ENCODE data around the gene MORC1. TPM values are rescaled to one million over a fixed set of nuclear protein-coding genes. Genes with fewer than 3 reads are reported as not detected.

Gene MORC1, protein sequence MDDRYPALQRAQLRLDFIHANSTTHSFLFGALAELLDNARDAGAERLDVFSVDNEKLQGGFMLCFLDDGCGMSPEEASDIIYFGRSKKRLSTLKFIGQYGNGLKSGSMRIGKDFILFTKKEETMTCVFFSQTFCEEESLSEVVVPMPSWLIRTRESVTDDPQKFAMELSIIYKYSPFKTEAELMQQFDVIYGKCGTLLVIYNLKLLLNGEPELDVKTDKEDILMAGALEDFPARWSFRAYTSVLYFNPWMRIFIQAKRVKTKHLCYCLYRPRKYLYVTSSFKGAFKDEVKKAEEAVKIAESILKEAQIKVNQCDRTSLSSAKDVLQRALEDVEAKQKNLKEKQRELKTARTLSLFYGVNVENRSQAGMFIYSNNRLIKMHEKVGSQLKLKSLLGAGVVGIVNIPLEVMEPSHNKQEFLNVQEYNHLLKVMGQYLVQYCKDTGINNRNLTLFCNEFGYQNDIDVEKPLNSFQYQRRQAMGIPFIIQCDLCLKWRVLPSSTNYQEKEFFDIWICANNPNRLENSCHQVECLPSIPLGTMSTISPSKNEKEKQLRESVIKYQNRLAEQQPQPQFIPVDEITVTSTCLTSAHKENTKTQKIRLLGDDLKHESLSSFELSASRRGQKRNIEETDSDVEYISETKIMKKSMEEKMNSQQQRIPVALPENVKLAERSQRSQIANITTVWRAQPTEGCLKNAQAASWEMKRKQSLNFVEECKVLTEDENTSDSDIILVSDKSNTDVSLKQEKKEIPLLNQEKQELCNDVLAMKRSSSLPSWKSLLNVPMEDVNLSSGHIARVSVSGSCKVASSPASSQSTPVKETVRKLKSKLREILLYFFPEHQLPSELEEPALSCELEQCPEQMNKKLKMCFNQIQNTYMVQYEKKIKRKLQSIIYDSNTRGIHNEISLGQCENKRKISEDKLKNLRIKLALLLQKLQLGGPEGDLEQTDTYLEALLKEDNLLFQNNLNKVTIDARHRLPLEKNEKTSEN
- not detected in 2 replicates for total RNA-seq (2012; rRNA removed)

DNA sequence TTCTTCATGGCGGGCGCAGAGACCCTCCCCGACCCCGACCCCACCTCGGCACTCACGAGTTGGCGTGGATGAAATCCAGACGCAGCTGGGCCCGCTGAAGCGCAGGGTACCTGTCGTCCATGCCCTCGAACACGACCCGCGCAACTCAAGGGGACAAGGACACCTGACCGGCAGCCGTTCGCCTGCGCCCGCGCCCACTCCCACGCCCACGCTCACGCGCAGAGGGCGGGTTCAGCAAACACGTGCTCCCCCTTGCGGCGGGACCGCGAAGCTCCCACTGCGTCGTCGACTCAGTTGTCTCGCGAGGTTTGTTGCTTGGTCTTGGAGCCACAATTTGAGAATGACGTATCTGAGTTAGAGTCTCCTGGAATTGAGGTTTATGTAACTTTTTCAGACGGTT, at the start of gene MORC1:
TSS of gene MORC1 (minus strand) at position 196 of the 400 bp plus-strand sequence. CDS start at position 121, 75 bp downstream.
- H3K9me3 ChIP-seq (replicated peaks; ENCODE audit: low read length): no peaks in the 10 kb centered on the region
- no peak within 1 kb of the TSS for H3K9ac ChIP-seq (ENCODE audit: low read depth, low read length)
- no peaks in the 10 kb centered on the region for H3K27me3 ChIP-seq (ENCODE audit: control insufficient read depth, insufficient read depth, low read length)
- H3K36me3 ChIP-seq (ENCODE audit: insufficient read depth, low read length): no peaks in the 10 kb centered on the region
- H3K4me2 ChIP-seq (ENCODE audit: low read length): no peak within 1 kb of the TSS
- H3K4me3 ChIP-seq (ENCODE audit: low read length): no peak within 1 kb of the TSS
- no peaks in the 10 kb centered on the region for H3K4me1 ChIP-seq (ENCODE audit: control insufficient read depth, insufficient read depth, low read length)

DNA sequence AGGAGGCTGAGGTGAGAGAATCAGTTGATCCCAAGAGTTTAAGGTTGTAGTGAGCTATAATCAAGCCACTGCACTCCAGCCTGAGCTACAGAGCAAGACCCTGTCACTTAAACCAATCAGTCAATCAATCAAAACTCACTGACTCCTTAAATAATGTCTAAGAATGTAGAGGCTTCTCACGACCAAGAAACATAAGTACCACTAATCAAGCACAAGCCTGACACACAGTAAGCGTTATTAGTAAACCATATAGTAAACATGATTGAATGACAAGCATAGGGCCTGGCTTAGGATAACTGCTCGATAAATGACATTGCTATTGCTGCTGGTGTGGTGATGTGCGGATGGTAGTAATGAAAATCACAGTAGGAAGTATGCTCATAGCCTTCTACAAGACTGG, 48.0 kb upstream of the MORC1 start:
- Histone ChIP-seq H3K4me3 (ENCODE audit: low read length) (no peak overlapping the region), H3K4me2 (ENCODE audit: low read length) (no peak overlapping the region), H3K9ac (ENCODE audit: low read depth, low read length) (no peak overlapping the region), H3K36me3 (ENCODE audit: insufficient read depth, low read length) (no peaks in the 10 kb centered on the region), H3K4me1 (ENCODE audit: control insufficient read depth, insufficient read depth, low read length) (no peaks in the 10 kb centered on the region), H3K27me3 (ENCODE audit: control insufficient read depth, insufficient read depth, low read length) (no peaks in the 10 kb centered on the region), H3K9me3 (replicated peaks; ENCODE audit: low read length) (no peaks in the 10 kb centered on the region)

GRCh38 chr3:109161487-109162123, 43.7 kb upstream of the MORC1 start:
- H3K4me1 ChIP-seq (ENCODE audit: control insufficient read depth, insufficient read depth, low read length): no peaks in the 10 kb centered on the region
- no peaks in the 10 kb centered on the region for H3K9me3 ChIP-seq (replicated peaks; ENCODE audit: low read length)
- H3K4me2 ChIP-seq (ENCODE audit: low read length): no peak overlapping the region
- H3K36me3 ChIP-seq (ENCODE audit: insufficient read depth, low read length): no peaks in the 10 kb centered on the region
- H3K27me3 ChIP-seq (ENCODE audit: control insufficient read depth, insufficient read depth, low read length): no peaks in the 10 kb centered on the region
- no peak overlapping the region for H3K9ac ChIP-seq (ENCODE audit: low read depth, low read length)
- H3K4me3 ChIP-seq (ENCODE audit: low read length): no peak overlapping the region

GRCh38 chr3:109155828-109156227, 37.9 kb upstream of the MORC1 start:
- no peak overlapping the region for H3K4me2 ChIP-seq (ENCODE audit: low read length)
- no peaks in the 10 kb centered on the region for H3K9me3 ChIP-seq (replicated peaks; ENCODE audit: low read length)
- H3K9ac ChIP-seq (ENCODE audit: low read depth, low read length): no peak overlapping the region
- H3K4me1 ChIP-seq (ENCODE audit: control insufficient read depth, insufficient read depth, low read length): no peaks in the 10 kb centered on the region
- H3K36me3 ChIP-seq (ENCODE audit: insufficient read depth, low read length): no peaks in the 10 kb centered on the region
- no peak overlapping the region for H3K4me3 ChIP-seq (ENCODE audit: low read length)
- H3K27me3 ChIP-seq (ENCODE audit: control insufficient read depth, insufficient read depth, low read length): no peaks in the 10 kb centered on the region

- H3K9ac ChIP-seq (ENCODE audit: low read depth, low read length): no peak overlapping the region
- H3K27me3 ChIP-seq (ENCODE audit: control insufficient read depth, insufficient read depth, low read length): no peaks in the 10 kb centered on the region
- H3K4me1 ChIP-seq (ENCODE audit: control insufficient read depth, insufficient read depth, low read length): no peaks in the 10 kb centered on the region
- no peak overlapping the region for H3K4me2 ChIP-seq (ENCODE audit: low read length)
- H3K4me3 ChIP-seq (ENCODE audit: low read length): no peak overlapping the region
- H3K9me3 ChIP-seq (replicated peaks; ENCODE audit: low read length): no peaks in the 10 kb centered on the region
- no peaks in the 10 kb centered on the region for H3K36me3 ChIP-seq (ENCODE audit: insufficient read depth, low read length)
These were observed 37.0 kb upstream of the MORC1 start for GRCh38 chr3:109154979-109155378.

DNA sequence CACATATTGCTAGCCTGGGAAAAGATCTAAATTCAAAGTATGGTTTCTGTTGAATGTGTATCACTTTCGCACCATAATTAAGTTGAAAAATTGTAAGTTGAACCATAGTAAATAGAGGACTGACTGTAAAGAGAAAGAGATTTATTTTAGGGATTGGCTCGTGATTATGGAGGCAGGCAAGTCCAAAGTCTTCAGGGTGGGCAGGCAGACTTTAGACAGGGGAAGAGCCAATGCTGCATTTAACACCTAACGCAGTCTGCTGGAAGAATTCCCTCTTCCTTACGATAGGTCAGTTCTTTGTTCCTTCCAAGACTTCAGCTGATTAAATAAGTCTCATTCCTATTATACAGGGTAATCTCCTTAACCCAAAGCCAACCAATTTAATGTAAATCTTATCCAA, 34.4 kb upstream of the MORC1 start:
- Histone ChIP-seq H3K4me3 (ENCODE audit: low read length) (no peak overlapping the region), H3K27me3 (ENCODE audit: control insufficient read depth, insufficient read depth, low read length) (no peaks in the 10 kb centered on the region), H3K36me3 (ENCODE audit: insufficient read depth, low read length) (no peaks in the 10 kb centered on the region)

GRCh38 chr3:109149078-109149477, 31.1 kb upstream of the MORC1 start:
- Histone ChIP-seq H3K4me3 (ENCODE audit: low read length) (no peak overlapping the region), H3K4me2 (ENCODE audit: low read length) (no peak overlapping the region), H3K27me3 (ENCODE audit: control insufficient read depth, insufficient read depth, low read length) (no peaks in the 10 kb centered on the region), H3K9me3 (replicated peaks; ENCODE audit: low read length) (no peaks in the 10 kb centered on the region), H3K36me3 (ENCODE audit: insufficient read depth, low read length) (no peaks in the 10 kb centered on the region), H3K4me1 (ENCODE audit: control insufficient read depth, insufficient read depth, low read length) (no peaks in the 10 kb centered on the region), H3K9ac (ENCODE audit: low read depth, low read length) (no peak overlapping the region)

More for the DNA sequence above, 34.4 kb upstream of the MORC1 start:
- Histone ChIP-seq H3K9ac (ENCODE audit: low read depth, low read length) (no peak overlapping the region), H3K9me3 (replicated peaks; ENCODE audit: low read length) (no peaks in the 10 kb centered on the region), H3K4me2 (ENCODE audit: low read length) (no peak overlapping the region), H3K4me1 (ENCODE audit: control insufficient read depth, insufficient read depth, low read length) (no peaks in the 10 kb centered on the region)

GRCh38 chr3:109143646-109144045, 25.7 kb upstream of the MORC1 start:
- no peaks in the 10 kb centered on the region for H3K27me3 ChIP-seq (ENCODE audit: control insufficient read depth, insufficient read depth, low read length)
- no peak overlapping the region for H3K4me3 ChIP-seq (ENCODE audit: low read length)
- no peaks in the 10 kb centered on the region for H3K4me1 ChIP-seq (ENCODE audit: control insufficient read depth, insufficient read depth, low read length)
- no peak overlapping the region for H3K4me2 ChIP-seq (ENCODE audit: low read length)
- no peak overlapping the region for H3K9ac ChIP-seq (ENCODE audit: low read depth, low read length)
- H3K36me3 ChIP-seq (ENCODE audit: insufficient read depth, low read length): no peaks in the 10 kb centered on the region
- H3K9me3 ChIP-seq (replicated peaks; ENCODE audit: low read length): peaks cover 3% of the 10 kb centered on the region

DNA sequence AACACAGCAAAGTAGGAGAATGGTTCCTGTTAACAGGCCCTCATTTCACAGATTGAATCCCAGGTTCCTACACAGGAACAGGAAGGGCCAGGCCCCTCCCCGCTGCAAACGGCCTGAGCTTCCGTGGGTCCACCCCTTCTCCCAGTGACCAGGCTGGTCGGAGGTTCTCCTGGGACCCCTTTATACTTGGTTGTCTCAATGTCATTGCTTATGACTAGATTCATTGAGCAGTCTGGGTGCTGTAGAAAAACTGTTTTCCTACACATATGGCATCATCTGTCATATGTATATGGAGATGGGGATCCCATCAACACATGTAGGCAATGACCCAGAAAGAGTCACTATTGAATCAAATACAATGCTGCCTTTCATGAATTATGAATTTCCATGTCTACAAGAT, 22.4 kb upstream of the MORC1 start:
- H3K27me3 ChIP-seq (ENCODE audit: control insufficient read depth, insufficient read depth, low read length): no peaks in the 10 kb centered on the region
- no peak overlapping the region for H3K4me2 ChIP-seq (ENCODE audit: low read length)
- no peaks in the 10 kb centered on the region for H3K4me1 ChIP-seq (ENCODE audit: control insufficient read depth, insufficient read depth, low read length)
- no peaks in the 10 kb centered on the region for H3K36me3 ChIP-seq (ENCODE audit: insufficient read depth, low read length)
- H3K9ac ChIP-seq (ENCODE audit: low read depth, low read length): no peak overlapping the region
- H3K4me3 ChIP-seq (ENCODE audit: low read length): no peak overlapping the region
- peaks cover 3% of the 10 kb centered on the region for H3K9me3 ChIP-seq (replicated peaks; ENCODE audit: low read length)

GRCh38 chr3:109137761-109138160, 19.8 kb upstream of the MORC1 start:
- Histone ChIP-seq H3K4me3 (ENCODE audit: low read length) (no peak overlapping the region), H3K27me3 (ENCODE audit: control insufficient read depth, insufficient read depth, low read length) (no peaks in the 10 kb centered on the region), H3K9ac (ENCODE audit: low read depth, low read length) (no peak overlapping the region), H3K4me1 (ENCODE audit: control insufficient read depth, insufficient read depth, low read length) (no peaks in the 10 kb centered on the region), H3K9me3 (replicated peaks; ENCODE audit: low read length) (peaks cover 3% of the 10 kb centered on the region), H3K4me2 (ENCODE audit: low read length) (no peak overlapping the region), H3K36me3 (ENCODE audit: insufficient read depth, low read length) (no peaks in the 10 kb centered on the region)

DNA sequence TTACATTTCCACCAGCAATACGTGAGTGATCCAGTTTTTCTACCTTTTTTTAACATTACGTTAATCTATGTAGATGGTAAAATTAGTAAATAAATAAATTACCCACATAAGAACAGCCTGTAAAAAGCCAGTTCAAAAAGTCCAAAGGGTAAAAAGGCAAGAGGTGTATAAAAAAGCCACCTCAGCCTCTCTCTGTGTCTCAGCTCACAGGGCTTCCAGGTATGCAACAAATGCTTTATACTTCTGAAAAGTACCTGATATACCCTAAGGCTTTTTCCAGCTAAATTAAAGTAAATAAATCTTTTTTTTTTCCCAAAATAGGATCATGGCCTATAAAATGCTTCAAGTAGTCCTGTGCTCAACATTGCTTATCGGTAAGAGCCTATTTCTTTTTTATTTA, 18.6 kb upstream of the MORC1 start, which contains the start of gene C3orf85:
TSS of gene C3orf85 (plus strand) at position 197 of the 400 bp plus-strand sequence. CDS start at position 326, 129 bp downstream.
- Histone ChIP-seq H3K9me3 (replicated peaks; ENCODE audit: low read length) (peaks cover 3% of the 10 kb centered on the region), H3K27me3 (ENCODE audit: control insufficient read depth, insufficient read depth, low read length) (no peaks in the 10 kb centered on the region), H3K36me3 (ENCODE audit: insufficient read depth, low read length) (no peaks in the 10 kb centered on the region), H3K9ac (ENCODE audit: low read depth, low read length) (no peak within 1 kb of the TSS), H3K4me3 (ENCODE audit: low read length) (no peak within 1 kb of the TSS), H3K4me1 (ENCODE audit: control insufficient read depth, insufficient read depth, low read length) (no peaks in the 10 kb centered on the region), H3K4me2 (ENCODE audit: low read length) (no peak within 1 kb of the TSS)

Measured in skeletal muscle satellite cell (primary cell).